ENCODE measurements around the gene FLNA.
"Not testable (repeated sequence)": the region's sequence is repeated elsewhere in the genome, so short reads cannot be mapped to it uniquely, and the experiment has no call there.

DNA sequence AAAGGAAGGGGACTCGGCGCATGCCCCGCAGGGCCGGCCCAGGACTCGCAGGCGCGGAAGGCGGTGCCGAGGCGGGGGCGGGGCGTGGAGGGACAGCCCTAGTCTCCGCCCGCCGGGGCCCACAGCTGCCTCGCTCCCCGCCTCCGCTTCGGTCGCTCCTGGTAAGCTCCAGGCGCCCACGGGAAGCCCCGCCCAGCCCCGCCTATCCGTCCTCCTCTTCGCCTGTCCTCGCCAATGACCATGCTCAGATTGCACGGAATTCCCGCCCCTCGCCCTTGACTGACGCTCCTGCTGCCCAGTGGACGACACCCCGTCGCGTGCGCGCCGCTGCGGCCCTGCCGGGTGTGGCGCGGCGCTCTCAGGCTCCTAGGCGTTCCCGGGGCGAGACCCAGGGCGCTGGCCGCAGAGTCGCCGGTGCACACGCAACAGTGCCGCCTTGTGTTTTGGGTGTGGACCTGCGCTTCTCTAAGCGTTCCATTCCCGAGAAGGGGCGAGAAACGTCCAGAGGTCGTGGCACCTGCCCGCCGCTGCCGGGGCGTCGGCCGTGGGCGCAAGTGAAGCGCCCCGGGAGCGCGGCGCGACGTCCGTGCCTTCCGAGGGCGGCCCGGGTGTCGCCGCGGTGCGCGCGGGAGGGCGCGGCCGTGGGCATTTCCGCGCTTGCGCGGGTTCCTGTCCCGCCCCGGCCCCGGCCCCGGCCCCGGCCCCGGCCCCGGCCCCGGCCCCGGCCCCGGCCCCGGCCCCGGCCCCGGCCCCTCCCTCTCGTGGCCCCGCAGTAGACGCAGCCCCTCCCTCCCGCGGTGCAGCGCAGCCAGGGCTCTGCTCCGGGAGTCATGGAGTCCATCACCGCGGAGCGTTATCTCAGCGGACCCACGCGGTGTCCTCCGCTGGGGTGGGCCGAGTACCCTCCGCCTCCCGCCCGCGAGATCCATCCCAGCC lies 15.6 kb upstream of the FLNA start:
- TF ChIP-seq, protein P1, sequence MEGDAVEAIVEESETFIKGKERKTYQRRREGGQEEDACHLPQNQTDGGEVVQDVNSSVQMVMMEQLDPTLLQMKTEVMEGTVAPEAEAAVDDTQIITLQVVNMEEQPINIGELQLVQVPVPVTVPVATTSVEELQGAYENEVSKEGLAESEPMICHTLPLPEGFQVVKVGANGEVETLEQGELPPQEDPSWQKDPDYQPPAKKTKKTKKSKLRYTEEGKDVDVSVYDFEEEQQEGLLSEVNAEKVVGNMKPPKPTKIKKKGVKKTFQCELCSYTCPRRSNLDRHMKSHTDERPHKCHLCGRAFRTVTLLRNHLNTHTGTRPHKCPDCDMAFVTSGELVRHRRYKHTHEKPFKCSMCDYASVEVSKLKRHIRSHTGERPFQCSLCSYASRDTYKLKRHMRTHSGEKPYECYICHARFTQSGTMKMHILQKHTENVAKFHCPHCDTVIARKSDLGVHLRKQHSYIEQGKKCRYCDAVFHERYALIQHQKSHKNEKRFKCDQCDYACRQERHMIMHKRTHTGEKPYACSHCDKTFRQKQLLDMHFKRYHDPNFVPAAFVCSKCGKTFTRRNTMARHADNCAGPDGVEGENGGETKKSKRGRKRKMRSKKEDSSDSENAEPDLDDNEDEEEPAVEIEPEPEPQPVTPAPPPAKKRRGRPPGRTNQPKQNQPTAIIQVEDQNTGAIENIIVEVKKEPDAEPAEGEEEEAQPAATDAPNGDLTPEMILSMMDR (IDR thresholded peaks at IDR 0.05; ENCODE audit: insufficient read depth, low read length), result not testable (repeated sequence)
- TF ChIP-seq POLR2AphosphoS5 (IDR thresholded peaks at IDR 0.05; ENCODE audit: low read depth); GABPA (IDR thresholded peaks at IDR 0.05; ENCODE audit: low read depth); SPI1 (IDR thresholded peaks at IDR 0.05; ENCODE audit: borderline replicate concordance, low read depth): not testable (repeated sequence)
- TF ChIP-seq, protein P2, sequence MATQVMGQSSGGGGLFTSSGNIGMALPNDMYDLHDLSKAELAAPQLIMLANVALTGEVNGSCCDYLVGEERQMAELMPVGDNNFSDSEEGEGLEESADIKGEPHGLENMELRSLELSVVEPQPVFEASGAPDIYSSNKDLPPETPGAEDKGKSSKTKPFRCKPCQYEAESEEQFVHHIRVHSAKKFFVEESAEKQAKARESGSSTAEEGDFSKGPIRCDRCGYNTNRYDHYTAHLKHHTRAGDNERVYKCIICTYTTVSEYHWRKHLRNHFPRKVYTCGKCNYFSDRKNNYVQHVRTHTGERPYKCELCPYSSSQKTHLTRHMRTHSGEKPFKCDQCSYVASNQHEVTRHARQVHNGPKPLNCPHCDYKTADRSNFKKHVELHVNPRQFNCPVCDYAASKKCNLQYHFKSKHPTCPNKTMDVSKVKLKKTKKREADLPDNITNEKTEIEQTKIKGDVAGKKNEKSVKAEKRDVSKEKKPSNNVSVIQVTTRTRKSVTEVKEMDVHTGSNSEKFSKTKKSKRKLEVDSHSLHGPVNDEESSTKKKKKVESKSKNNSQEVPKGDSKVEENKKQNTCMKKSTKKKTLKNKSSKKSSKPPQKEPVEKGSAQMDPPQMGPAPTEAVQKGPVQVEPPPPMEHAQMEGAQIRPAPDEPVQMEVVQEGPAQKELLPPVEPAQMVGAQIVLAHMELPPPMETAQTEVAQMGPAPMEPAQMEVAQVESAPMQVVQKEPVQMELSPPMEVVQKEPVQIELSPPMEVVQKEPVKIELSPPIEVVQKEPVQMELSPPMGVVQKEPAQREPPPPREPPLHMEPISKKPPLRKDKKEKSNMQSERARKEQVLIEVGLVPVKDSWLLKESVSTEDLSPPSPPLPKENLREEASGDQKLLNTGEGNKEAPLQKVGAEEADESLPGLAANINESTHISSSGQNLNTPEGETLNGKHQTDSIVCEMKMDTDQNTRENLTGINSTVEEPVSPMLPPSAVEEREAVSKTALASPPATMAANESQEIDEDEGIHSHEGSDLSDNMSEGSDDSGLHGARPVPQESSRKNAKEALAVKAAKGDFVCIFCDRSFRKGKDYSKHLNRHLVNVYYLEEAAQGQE (IDR thresholded peaks at IDR 0.05; ENCODE audit: insufficient replicate concordance, low read depth), result not testable (repeated sequence)

All from HL-60 (cell line).